GM23338 (cell line): ENCODE data around the gene UNK. TPM values are rescaled to one million over a fixed set of nuclear protein-coding genes. Genes with fewer than 3 reads are reported as not detected.

Experiments
- ATAC-seq: fragments of 200-7000 bp; cut with Tn5 transposase; 3 replicates; pipeline ENCODE4 v1.9.1; 2020
- DNase-seq: peaks from one replicate; pipeline ENCODE4 v3.0.0-alpha.2; 2015; ENCODE audit warnings: low spot score
- H2AFZ ChIP-seq: fragments of 200-600 bp; sonication (generic); 2 replicates; pipeline ENCODE4 v1.8.0; 2016; ENCODE audit warnings: antibody characterized with exemption, mild to moderate bottlenecking, moderate library complexity
- H3F3A ChIP-seq: fragments of 200-600 bp; sonication (generic); replicated peaks from 2 replicates; pipeline ENCODE4 v1.8.0; 2017; ENCODE audit warnings: antibody characterized with exemption, mixed run types, low read depth
- H3K27ac ChIP-seq: fragments of 200-600 bp; sonication (generic); 2 replicates; pipeline ENCODE4 v1.6.1; 2016; ENCODE audit warnings: low read depth
- H3K27me3 ChIP-seq: fragments of 200-600 bp; sonication (generic); 2 replicates; pipeline ENCODE4 v1.8.0; 2016; ENCODE audit warnings: mild to moderate bottlenecking, mixed run types, moderate library complexity; ENCODE audit not compliant: insufficient read depth
- H3K36me3 ChIP-seq: fragments of 200-600 bp; sonication (generic); 2 replicates; pipeline ENCODE4 v1.8.0; 2016; ENCODE audit warnings: mild to moderate bottlenecking; ENCODE audit not compliant: insufficient read depth
- H3K4me1 ChIP-seq: fragments of 200-600 bp; sonication (generic); 2 replicates; pipeline ENCODE4 v1.8.0; 2016; ENCODE audit warnings: mild to moderate bottlenecking, moderate library complexity; ENCODE audit not compliant: insufficient read depth
- H3K4me2 ChIP-seq: fragments of 200-600 bp; sonication (generic); 2 replicates; pipeline ENCODE4 v1.7.1; 2017; ENCODE audit warnings: mixed run types
- H3K4me3 ChIP-seq: fragments of 200-600 bp; sonication (generic); 2 replicates; pipeline ENCODE4 v1.6.1; 2016; ENCODE audit warnings: mixed run types
- H3K79me2 ChIP-seq: fragments of 200-600 bp; sonication (generic); replicated peaks from 2 replicates; pipeline ENCODE4 v1.8.0; 2017; ENCODE audit warnings: mild to moderate bottlenecking; ENCODE audit not compliant: insufficient read depth
- H3K9me2 ChIP-seq: fragments of 200-600 bp; sonication (generic); 2 replicates; pipeline ENCODE4 v1.8.0; 2017; ENCODE audit not compliant: insufficient read depth
- H4K20me1 ChIP-seq: fragments of 200-600 bp; sonication (generic); replicated peaks from 2 replicates; pipeline ENCODE4 v1.8.0; 2017; ENCODE audit warnings: mild to moderate bottlenecking; ENCODE audit not compliant: insufficient read depth
- H3K27ac Mint-ChIP-seq: 2 replicates; pipeline ENCODE4 v1.8.0; 2020; ENCODE audit warnings: inconsistent platforms, mild to moderate bottlenecking, moderate library complexity, mixed read lengths
- H3K27me3 Mint-ChIP-seq: 3 replicates; pipeline ENCODE4 v1.8.0; 2022; ENCODE audit warnings: low read depth, mild to moderate bottlenecking, moderate library complexity, mixed read lengths, inconsistent platforms; ENCODE audit not compliant: insufficient read depth, poor library complexity
- H3K36me3 Mint-ChIP-seq: 3 replicates; pipeline ENCODE4 v1.8.0; 2021; ENCODE audit warnings: low read depth, mild to moderate bottlenecking, inconsistent platforms, moderate library complexity, mixed read lengths
- H3K4me1 Mint-ChIP-seq: 3 replicates; pipeline ENCODE4 v1.8.0; 2020; ENCODE audit warnings: mild to moderate bottlenecking, inconsistent platforms, mixed read lengths
- H3K4me3 Mint-ChIP-seq: 3 replicates; pipeline ENCODE4 v1.8.0; 2021; ENCODE audit warnings: moderate library complexity, mild to moderate bottlenecking, inconsistent platforms, mixed read lengths
- H3K9me3 Mint-ChIP-seq: 3 replicates; pipeline ENCODE4 v1.8.0; 2020; ENCODE audit warnings: moderate library complexity, mild to moderate bottlenecking, inconsistent platforms, mixed read lengths
- CREB1 ChIP-seq: fragments of 250-450 bp; sonication (Bioruptor Pico); IDR thresholded peaks from 2 replicates; pipeline ENCODE4 v1.5.0; 2020; ENCODE audit warnings: low read depth, mild to moderate bottlenecking, moderate library complexity
- ETS1 ChIP-seq: IDR thresholded peaks from 2 replicates; pipeline ENCODE4 v1.6.1; 2016; ENCODE audit warnings: antibody characterized with exemption
- EZH2 ChIP-seq: fragments of 200-600 bp; sonication (generic); IDR thresholded peaks from one replicate; pipeline ENCODE4 v1.8.0; 2017; ENCODE audit warnings: antibody characterized with exemption, mild to moderate bottlenecking, low read depth; ENCODE audit not compliant: unreplicated experiment
- EZH2phosphoT487 ChIP-seq: fragments of 200-600 bp; sonication (generic); IDR thresholded peaks from one replicate; pipeline ENCODE4 v1.8.1; 2018; ENCODE audit warnings: antibody characterized with exemption; ENCODE audit not compliant: unreplicated experiment
- NANOG ChIP-seq: IDR thresholded peaks from 2 replicates; pipeline ENCODE4 v1.6.1; 2016; ENCODE audit warnings: antibody characterized with exemption, borderline replicate concordance
- POLR2AphosphoS5 ChIP-seq: IDR thresholded peaks from 2 replicates; pipeline ENCODE4 v1.6.1; 2016; ENCODE audit warnings: antibody characterized with exemption, low read depth
- REST ChIP-seq: IDR thresholded peaks from one replicate; pipeline ENCODE4 v1.6.1; 2018; ENCODE audit warnings: antibody characterized with exemption; ENCODE audit not compliant: unreplicated experiment
- STAT1 ChIP-seq: IDR thresholded peaks from one replicate; pipeline ENCODE4 v1.6.1; 2016; ENCODE audit warnings: antibody characterized with exemption; ENCODE audit not compliant: unreplicated experiment
- ZNF114 ChIP-seq: fragments of 250-450 bp; sonication (Bioruptor Pico); IDR thresholded peaks from 2 replicates; pipeline ENCODE4 v1.5.0; 2020; ENCODE audit warnings: mild to moderate bottlenecking, moderate library complexity
- ZNF331 ChIP-seq: fragments of 250-450 bp; sonication (Bioruptor Pico); IDR thresholded peaks from 2 replicates; pipeline ENCODE4 v1.5.0; 2020; ENCODE audit warnings: low read depth, mild to moderate bottlenecking, moderate library complexity
- polyA plus RNA-seq: library from polyadenylated mRNA; unstranded; fragments of >200 nt; fragmentation: Nextera tagmentation; extraction: Ambion mirVana; gene quantifications from 2 replicates; pipeline ENCODE4 v1.2.1, GENCODE V29; 2016
- total RNA-seq: library from RNA; depleted of rRNA; stranded (reverse); fragments of >200 nt; shearing (Covaris generic); gene quantifications from 2 replicates; pipeline ENCODE4 v1.2.3, GENCODE V29; 2014
- TF ChIP-seq, protein P1 (sequence below): fragments of 250-450 bp; sonication (Bioruptor Pico); IDR thresholded peaks from 2 replicates; pipeline ENCODE4 v1.5.0; 2020; ENCODE audit warnings: mild to moderate bottlenecking, moderate library complexity

Gene UNK
- total and polyA plus RNA-seq, 2 experiments from 2014 or later, result 21.8 to 65.2 TPM

- ATAC-seq (no peak), DNase-seq (no peak)
- no peaks in the 10 kb centered on the region; the same call in 2 of the 3 replicates for H3K36me3 Mint-ChIP-seq
- peaks cover 9% of the 10 kb centered on the region for H3F3A ChIP-seq
- H3K9me3 Mint-ChIP-seq, result peaks cover 3% of the 10 kb centered on the region; the same call in 1 of the 3 replicates
- no peak overlapping the region for H3K27ac Mint-ChIP-seq
- no peaks in the 10 kb centered on the region for H3K9me2 ChIP-seq
- H3K36me3 ChIP-seq, result no peaks in the 10 kb centered on the region
- TF ChIP-seq ETS1, result no peak
- TF ChIP-seq REST, result no peak
- TF ChIP-seq ZNF331 (CRISPR knock-in tag), result no peak
- TF ChIP-seq POLR2AphosphoS5, result no peak
- TF ChIP-seq STAT1, result no peak
- TF ChIP-seq EZH2, result no peak
- no peak for TF ChIP-seq NANOG
- TF ChIP-seq ZNF114, result no peak
- TF ChIP-seq, protein P1, sequence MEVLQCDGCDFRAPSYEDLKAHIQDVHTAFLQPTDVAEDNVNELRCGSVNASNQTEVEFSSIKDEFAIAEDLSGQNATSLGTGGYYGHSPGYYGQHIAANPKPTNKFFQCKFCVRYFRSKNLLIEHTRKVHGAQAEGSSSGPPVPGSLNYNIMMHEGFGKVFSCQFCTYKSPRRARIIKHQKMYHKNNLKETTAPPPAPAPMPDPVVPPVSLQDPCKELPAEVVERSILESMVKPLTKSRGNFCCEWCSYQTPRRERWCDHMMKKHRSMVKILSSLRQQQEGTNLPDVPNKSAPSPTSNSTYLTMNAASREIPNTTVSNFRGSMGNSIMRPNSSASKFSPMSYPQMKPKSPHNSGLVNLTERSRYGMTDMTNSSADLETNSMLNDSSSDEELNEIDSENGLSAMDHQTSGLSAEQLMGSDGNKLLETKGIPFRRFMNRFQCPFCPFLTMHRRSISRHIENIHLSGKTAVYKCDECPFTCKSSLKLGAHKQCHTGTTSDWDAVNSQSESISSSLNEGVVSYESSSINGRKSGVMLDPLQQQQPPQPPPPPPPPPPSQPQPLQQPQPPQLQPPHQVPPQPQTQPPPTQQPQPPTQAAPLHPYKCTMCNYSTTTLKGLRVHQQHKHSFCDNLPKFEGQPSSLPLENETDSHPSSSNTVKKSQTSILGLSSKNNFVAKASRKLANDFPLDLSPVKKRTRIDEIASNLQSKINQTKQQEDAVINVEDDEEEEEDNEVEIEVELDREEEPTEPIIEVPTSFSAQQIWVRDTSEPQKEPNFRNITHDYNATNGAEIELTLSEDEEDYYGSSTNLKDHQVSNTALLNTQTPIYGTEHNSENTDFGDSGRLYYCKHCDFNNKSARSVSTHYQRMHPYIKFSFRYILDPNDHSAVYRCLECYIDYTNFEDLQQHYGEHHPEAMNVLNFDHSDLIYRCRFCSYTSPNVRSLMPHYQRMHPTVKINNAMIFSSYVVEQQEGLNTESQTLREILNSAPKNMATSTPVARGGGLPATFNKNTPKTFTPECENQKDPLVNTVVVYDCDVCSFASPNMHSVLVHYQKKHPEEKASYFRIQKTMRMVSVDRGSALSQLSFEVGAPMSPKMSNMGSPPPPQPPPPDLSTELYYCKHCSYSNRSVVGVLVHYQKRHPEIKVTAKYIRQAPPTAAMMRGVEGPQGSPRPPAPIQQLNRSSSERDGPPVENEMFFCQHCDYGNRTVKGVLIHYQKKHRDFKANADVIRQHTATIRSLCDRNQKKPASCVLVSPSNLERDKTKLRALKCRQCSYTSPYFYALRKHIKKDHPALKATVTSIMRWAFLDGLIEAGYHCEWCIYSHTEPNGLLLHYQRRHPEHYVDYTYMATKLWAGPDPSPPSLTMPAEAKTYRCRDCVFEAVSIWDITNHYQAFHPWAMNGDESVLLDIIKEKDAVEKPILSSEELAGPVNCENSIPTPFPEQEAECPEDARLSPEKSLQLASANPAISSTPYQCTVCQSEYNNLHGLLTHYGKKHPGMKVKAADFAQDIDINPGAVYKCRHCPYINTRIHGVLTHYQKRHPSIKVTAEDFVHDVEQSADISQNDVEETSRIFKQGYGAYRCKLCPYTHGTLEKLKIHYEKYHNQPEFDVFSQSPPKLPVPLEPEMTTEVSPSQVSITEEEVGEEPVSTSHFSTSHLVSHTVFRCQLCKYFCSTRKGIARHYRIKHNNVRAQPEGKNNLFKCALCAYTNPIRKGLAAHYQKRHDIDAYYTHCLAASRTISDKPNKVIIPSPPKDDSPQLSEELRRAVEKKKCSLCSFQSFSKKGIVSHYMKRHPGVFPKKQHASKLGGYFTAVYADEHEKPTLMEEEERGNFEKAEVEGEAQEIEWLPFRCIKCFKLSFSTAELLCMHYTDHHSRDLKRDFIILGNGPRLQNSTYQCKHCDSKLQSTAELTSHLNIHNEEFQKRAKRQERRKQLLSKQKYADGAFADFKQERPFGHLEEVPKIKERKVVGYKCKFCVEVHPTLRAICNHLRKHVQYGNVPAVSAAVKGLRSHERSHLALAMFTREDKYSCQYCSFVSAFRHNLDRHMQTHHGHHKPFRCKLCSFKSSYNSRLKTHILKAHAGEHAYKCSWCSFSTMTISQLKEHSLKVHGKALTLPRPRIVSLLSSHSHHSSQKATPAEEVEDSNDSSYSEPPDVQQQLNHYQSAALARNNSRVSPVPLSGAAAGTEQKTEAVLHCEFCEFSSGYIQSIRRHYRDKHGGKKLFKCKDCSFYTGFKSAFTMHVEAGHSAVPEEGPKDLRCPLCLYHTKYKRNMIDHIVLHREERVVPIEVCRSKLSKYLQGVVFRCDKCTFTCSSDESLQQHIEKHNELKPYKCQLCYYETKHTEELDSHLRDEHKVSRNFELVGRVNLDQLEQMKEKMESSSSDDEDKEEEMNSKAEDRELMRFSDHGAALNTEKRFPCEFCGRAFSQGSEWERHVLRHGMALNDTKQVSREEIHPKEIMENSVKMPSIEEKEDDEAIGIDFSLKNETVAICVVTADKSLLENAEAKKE (CRISPR knock-in tag), result no peak
- no peak for TF ChIP-seq EZH2phosphoT487
- no peak for TF ChIP-seq CREB1 (CRISPR knock-in tag)
- no peak overlapping the region for H2AFZ ChIP-seq
- H3K27ac ChIP-seq, result no peak overlapping the region
- H3K4me1 ChIP-seq, result peaks cover 10% of the 10 kb centered on the region; the same call in 1 of the 2 replicates
- H3K27me3 Mint-ChIP-seq, result peaks cover 7% of the 10 kb centered on the region
- no peaks in the 10 kb centered on the region for H3K79me2 ChIP-seq
- no peak overlapping the region for H3K4me2 ChIP-seq
- no peak overlapping the region for H3K4me3 Mint-ChIP-seq
- no peaks in the 10 kb centered on the region for H3K27me3 ChIP-seq
- H3K4me1 Mint-ChIP-seq, result peaks cover 18% of the 10 kb centered on the region
- no peaks in the 10 kb centered on the region for H4K20me1 ChIP-seq
- no peak overlapping the region for H3K4me3 ChIP-seq
These were observed 53.3 kb downstream of the UNK start for GRCh38 chr17:75837899-75838298.
